ENCODE results near the gene NEAT1.

The NEAT1 gene

DNA sequence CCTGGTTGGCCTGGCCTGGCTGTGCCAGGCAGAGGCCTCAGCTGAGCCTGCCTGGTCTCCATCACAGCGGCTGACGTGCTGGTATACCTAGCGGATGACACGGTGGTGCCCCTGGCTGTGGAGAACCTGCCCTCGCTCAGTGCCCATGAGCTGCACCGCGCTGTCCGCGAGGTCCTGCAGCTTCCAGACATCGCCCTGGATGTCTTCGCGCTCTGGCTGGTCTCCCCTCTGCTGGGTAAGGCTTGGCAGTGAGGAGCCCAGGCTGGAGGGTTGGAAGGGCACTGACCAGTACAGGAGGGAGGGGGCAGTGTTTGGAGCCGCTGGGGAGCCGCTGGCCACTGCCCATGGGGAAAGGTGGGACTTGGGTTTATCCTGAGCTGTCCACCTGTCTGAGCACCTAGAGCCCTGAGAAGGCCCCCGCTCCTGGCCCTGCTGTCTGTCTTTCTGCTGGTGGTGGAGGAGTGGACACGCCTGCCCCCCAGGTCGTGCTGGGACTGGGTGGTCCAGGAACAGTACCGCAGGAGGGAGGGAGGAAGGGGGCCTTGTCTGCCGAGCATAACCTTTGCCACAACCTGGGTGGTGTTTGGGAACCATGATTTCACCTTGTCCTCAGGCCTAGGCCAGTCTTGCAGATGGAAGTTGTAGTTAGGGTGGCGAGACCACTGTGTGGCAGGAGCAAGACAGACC lies 33.2 kb upstream of the NEAT1 start:
- no peak for DNase-seq (ENCODE audit: low read depth)

DNA sequence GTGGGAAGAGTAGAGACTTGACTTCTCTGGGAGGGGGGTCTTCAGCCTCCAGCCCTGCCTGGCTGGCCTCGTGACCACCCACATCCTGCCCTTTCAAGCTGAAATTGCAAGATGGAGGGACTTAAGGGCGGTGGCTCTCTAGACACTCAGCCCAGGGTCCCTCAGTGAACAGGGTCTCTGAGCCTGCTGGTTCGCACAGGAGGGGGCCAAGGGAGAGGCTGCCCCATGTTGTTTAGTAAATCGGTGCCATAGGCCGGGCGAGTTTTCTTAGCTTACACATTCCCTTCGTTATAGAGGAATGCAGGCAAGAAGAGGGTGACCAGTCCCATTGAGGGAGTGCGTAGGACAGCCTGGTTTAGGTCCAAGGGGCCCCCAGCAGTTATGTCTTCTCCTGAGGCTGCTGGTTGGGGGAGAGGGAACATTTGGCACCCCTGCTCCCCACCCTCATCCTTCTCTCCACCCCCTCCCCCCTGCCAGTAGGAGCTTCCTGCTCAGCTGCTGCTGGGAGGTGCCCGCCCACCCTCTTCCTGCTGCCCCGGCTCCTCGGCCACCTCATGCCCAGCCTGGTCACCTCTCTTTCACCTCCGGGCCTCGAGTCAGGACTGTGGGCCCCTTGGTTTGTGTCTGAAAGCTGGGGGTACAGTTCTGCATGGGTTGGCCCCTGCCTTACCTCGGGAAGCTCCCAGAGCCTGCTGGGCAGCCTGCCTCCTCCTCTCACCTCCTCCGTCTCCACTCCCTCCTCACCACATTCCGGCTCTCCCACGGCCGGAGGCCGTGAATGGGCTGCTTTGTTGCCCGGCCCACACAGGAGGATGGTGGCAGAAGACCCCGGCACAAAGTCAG lies 32.3 kb upstream of the NEAT1 start:
- DNase-seq (ENCODE audit: low read depth): no peak

DNA sequence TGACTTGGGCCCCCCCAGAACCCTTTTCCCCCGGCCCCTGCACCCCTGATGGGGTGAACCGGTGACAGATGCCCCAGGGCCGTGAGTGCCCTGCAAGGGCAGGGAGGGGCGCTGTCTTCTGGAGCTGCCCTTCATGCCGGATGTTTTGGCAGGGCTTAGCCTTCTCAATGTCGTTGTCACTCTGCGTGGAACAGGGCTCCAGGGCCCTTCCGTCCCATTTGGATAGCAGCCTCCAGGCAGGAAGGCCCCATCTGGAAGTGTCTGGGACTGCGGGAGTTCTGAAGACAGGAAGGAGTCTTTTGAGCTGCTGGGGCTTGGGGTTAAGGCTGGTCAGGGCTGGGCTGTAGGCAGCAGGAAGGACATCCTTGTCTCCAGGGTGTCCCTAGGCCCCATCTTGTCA lies 31.6 kb upstream of the NEAT1 start:
- DNase-seq (ENCODE audit: low read depth): no peak

DNA sequence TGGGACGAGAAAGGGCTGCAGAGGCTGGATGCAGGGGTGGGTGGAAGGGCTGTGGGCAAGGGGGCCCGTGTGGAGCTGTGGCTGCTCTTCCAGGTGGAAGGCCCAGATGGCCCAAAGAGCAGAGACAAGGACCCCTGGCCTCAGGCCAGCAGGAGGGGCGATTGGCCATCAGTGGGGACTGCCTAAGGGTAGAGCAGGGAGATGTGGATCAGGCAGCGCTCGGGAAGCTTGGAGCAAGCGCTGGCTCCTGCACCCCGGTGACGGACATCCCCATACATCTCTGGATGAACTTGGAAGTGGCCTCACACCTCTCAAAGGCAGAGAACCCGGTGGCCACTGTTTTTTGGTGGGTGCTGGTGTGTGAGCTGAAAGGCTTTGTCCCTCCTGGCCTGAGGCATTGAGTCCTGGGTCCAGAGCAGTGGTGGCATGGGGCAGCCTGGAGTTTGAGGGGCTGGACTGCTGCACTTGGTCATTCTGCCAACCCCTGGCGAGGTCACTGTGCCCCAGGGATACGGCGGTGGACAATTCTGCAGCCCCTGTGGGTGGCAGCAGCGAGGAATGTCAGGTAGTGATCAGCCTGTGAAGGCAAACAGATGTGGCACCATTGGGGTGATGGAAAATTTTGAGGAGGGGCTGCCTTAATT lies 30.3 kb upstream of the NEAT1 start:
- DNase-seq (ENCODE audit: low read depth): no peak

DNA sequence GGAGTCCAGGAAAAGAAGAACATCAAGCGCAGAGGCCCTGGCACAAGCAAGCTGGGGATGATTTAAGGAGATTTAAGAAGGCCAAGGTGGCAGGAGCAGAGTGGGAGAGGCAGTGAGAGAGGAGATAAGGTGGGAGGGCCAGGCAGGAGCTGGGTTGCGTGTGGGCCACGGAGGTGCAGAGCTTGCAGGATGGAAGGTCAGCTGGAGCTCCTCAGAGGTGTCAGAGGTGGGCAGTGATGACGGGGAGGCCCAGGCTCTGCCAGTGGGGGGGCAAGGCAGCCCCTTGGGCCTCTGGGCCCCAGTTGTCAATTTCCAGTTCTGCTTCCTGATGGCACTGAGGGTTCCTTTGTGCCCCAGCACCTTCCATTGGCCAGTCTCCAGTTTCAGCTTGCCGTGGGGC lies 29.7 kb upstream of the NEAT1 start:
- no peak for DNase-seq (ENCODE audit: low read depth)

DNA sequence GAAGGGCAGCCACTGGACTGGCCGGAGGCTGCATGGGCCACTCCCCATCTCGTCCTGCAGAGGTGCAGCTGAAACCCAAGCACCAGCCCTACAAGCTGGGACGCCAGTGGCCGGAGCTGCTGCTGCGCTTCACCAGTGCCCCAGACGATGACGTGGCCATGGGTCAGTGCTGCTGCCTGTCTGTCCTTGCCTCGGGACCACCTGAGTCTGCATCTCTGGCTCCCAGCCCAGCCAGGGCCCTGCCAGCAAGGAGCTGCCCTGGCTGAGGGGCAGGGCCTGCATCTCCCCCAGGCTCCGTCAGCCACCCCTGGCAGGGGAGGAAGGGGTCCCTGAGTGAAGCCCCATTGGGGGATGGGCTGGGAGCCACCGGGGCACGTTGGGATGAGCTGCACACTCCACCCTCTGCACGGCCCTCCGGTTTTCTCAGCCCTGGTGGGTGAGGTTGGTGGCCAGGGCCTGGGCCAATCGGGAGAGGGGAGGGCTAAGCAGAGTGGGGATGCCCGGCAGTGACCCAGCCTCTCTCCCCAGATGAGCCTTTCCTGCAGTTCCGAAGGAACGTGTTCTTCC lies 29.0 kb upstream of the NEAT1 start:
- no peak for DNase-seq (ENCODE audit: low read depth)

DNA sequence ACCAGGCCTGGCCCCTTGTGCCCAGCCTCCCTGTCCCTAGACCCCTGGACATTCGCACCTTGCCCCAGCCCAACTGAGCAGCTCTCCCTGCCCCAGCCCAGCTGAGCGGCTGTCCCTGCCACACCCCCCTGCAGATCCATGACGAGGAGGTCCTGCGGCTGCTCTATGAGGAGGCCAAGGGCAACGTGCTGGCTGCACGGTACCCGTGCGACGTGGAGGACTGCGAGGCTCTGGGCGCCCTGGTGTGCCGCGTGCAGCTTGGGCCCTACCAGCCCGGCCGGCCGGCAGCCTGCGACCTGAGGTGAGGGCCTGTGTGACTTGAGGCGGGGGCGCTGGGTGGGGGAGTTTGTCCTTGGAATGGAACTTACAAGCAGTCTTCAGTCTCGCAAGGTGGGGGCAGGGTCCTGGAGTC lies 28.5 kb upstream of the NEAT1 start:
- no peak for DNase-seq (ENCODE audit: low read depth)

DNA sequence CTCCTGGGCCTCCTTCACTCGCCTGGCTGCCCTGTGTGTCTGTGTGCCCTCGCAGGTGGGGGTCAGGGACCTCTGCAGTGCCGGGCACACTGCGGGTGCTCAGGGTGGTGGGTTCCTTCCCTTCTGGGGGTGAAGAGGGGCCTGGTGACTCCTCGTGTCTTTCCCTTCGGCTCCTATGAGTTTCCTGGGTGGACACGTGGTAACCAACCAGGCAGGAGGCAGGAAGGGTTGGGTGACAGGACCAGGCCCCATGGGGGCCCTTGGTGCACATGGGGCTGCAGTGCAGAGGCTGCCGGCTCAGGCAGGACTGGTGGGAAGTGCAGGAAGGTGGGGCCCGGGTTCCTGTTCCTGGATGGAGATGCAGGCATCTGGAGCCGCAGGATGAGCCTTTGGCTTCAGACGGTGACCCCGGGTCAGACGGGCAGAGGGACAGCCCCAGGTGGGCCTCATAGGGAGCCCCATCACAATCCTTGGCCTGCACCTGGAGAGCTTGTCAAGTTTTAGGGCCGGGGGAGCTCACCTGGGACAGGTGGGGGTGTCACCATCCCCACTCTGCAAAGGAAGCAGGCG lies 26.6 kb upstream of the NEAT1 start:
- no peak for DNase-seq (ENCODE audit: low read depth)

DNA sequence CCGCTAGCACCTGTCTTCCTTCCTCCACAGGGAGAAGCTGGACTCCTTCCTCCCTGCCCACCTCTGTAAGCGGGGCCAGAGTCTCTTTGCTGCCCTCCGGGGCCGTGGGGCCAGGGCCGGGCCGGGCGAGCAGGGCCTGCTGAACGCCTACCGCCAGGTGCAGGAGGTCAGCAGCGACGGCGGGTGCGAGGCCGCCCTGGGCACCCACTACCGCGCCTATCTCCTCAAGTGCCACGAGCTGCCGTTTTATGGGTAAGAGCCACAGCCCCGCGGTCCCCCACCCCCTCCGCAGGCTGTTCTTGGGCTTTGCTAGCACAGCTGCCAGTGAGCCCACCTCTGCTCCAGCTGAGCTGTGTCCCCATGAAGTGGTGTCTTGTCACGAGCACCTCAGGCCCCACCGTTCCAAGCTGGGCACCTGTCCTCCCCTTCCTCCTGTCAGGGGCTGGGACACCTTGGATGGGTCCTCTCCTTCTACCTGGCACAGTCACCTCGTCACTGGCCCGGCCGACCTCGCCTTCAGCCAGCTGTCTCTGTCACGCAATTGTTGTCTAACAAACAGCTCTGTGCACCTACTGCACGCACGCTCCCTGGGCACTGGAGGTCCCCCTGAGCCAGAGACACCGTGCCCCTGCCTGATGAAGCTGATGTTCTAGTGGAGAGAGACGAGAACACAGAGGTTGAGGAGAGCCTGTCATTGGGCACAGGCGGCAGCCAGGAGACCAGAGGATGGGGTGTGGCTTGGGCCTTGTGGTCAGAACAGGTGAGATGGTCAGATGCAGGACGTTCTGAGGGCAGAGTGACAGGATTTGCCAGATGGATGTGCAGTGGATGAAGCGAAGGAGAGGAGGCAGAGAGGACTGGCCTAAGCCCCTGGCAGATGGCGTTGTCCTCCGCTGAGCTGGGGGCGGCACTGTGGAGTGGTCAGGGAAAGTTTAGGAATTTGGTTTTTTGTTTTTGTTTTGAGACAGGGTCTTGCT lies 25.5 kb upstream of the NEAT1 start:
- no peak for DNase-seq (ENCODE audit: low read depth)

DNA sequence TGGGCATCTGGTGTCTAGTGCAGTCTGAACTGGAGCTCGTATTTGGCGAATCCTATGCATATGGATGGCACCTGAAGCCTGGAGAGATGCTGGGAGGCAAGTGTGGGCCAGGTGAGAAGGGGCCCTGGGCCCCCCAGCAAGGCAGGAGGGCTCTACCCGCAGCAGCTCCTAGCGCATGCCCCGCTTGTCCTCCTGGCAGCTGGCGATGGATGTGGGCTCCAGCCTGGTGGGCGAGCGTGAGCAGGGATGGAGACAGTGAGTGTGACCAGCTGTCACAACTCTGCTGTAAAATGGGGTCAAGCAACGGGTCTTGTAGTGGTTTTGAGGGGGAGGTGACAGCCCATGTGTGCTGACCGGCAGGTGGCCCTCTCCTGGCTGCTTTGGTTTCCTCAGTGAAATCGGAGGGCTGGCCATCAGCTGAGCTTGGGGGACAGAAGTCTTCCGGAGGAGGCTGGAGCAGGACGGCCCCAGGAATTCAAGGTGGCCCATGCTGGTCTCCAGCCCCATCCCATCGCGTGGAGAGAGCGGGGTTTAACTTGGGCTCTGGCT lies 24.2 kb upstream of the NEAT1 start:
- DNase-seq (ENCODE audit: low read depth): no peak

DNA sequence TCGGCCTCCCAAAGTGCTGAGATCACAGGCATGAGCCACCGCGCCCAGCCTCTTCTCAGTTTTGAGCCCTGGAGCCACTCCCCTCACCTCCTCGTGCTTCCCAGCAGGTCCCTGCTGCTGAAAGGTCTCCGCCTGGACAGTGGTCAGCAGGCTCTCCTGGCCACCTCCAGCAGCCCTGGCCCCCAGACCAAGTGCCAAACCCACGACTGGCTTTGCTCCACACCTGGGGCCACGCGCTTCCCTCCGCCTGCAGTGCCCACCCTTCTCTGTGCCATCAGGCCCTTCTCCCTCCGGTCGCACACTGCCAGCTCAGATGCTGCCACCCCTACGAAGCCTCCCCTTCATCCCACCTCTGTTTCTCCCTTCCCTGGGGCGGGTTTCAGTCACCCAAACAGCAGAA lies 23.3 kb upstream of the NEAT1 start:
- DNase-seq (ENCODE audit: low read depth): no peak

DNA sequence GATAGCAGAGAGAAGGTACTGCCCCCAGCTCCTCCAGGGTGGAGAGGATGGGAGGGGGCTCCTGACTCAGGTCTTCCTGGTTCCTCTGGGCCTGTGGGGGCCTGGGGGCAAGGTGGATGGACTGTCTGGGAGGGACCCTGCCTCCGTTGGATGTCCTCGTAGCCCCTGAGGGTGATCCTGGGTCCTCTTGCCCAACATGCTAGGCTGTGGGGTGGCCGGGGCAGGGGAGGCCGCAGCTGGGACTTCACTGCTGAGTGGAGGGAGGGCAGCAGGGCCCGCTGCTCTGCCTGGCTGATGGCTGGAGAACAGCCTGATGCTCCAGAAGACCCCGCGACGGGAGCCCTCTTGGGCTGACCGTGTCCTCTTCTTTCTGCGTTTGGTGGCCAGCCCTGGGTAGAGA lies 22.8 kb upstream of the NEAT1 start:
- no peak for DNase-seq (ENCODE audit: low read depth)

DNA sequence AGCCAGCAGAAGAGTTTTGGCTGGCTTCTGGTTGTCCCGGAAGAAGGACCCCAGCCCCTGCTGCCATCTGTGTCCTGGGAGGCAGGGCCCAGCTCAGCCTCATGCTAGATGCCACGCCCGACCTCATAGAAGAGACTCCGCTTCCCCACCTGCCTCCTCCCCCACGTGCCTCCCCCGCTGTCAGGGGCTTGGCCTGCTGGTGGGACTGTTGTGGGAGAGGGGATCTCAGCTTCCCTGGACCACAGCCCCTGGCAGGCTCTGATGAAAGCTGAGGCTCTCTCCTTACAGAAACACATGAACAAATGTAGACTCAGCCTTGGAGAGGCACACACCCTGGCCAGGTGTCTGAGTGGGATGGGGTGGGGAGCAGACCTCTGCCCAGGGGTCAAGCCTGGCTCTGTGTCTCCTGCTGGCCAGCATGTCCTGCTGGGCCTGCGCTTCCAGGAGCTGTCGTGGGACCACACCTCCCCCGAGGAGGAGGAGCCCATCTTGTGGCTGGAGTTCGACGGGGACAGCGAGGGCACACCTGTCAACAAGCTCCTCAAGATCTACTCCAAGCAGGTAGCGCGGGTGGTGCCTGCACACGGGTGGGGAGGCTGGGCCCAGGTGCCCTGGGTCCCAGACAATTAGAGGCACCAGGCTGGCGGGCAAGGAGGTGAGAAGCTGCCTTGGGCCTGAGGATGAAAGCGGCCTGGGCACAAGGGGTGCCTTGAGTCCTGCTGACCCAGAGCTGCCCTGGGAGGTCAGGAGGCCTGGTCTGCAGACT lies 22.1 kb upstream of the NEAT1 start:
- DNase-seq (ENCODE audit: low read depth): no peak

DNA sequence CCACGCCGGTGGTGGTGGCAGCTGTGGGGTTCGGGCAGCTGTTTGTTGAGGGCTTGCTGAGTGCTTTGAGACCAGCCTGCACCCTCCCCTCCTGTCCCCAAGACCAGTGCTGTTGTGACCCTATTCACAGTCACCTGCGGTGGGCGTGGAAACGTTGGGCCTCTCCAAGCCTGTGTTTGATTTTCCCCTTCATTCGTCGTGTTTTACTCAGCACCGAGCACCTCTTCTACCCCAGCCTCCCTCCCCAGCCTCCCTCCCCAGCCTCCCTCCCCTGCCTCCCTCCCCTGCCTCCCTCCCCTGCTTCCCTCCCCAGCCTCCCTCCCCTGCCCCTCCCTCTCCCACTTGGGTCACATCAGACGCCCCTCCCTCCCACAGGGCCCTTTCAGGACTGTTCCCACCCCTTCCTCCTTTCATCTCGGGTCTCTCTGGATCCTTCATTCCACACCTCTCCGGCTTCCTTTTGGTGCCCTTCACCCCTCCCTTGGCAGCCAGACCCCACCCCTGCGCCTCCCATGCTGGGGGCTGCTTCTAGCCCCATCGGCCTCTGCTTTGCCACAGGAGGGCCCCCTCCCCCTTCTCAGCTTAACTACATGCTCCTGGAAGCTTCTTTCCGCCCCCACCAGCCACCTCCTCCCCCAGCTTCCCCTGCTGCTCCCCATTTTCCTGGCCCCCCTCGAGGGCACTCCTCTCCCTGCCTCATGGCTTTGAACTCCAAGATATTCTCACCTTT lies 21.4 kb upstream of the NEAT1 start:
- DNase-seq (ENCODE audit: low read depth): no peak

DNA sequence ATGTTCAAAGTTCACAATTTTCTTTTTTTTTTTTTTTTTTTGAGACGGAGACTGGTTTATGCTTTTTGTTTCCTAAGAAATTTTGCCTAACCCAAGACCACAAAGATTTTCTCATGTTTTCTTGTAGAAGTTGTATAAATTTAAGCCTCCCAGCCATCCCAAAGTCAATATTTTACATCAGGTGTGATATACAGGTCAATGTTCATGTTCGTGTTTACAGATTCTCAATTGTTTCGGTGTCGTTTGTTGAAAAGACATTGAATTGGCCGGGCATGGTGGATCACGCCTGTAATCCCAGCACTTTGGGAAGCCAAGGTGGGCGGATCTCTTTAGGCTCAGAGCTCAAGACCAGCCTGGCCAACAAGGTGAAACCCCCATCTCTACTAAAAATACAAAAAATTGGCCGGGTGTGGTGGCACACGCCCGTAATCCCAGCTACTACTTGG lies 20.8 kb upstream of the NEAT1 start:
- no peak for DNase-seq (ENCODE audit: low read depth)

DNA sequence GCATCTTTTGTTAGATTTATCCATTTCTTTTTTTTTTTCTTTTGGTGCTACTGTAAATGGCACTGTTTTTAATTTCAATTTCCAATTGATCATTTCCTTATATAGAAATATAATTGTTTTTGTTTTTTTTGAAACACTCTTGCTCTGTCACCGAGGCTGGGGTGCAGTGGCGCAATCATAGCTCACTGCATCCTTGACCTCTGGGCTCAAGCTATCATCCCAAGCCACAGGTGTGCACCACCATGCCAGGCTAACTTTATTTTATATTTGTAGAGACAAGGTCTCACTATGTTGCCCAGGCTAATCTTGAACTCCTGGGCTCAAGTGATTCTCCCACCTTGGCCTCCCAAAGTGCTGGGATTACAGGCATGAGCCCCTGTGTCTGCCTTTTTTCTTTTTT lies 19.8 kb upstream of the NEAT1 start:
- DNase-seq (ENCODE audit: low read depth): no peak

DNA sequence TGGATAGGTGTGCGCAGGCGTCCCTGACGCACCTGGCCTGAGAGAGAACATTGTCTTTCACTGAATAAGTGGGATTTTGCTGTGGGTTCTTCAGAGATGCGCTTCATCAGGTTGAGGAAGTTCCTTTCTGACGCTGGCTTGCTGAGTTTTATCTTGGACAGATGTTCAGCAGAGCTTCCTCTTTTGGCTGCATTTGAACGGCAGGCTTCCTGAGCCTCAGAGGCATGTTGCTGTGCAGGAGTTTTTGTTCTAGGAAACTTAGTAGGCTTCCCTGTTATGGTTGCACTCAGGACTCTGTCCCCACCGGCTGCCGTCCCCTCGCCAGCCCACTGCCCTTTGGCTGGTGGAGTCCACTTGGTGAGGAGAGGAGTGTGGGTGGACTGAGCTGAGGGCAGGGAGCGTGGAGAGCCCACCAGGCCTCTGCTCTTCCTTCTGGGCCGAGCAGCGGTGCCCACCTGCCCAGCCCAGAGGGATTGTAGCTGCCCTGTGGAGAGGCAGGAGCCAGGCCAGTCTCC lies 18.9 kb upstream of the NEAT1 start:
- DNase-seq (ENCODE audit: low read depth): no peak

DNA sequence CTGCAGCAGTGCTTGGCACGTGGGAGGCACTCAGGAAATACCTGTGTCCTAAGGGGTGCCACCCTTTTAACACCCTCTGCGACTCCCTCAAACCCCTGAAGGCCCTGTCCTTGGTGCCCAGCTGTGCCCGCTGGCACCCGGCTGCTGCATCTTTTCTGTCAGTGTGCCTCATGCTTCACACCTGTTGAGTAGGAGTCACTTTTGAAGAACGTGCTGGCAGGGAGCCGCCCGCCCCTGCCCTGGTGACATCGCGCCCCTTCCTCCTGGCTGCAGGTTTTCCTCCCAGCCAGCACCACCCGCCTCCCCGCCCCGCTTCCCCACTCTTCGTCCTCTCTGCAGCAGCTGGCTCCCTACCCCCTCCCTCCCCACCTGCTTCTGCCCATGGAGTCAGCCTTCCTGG lies 18.4 kb upstream of the NEAT1 start:
- DNase-seq (ENCODE audit: low read depth): no peak

DNA sequence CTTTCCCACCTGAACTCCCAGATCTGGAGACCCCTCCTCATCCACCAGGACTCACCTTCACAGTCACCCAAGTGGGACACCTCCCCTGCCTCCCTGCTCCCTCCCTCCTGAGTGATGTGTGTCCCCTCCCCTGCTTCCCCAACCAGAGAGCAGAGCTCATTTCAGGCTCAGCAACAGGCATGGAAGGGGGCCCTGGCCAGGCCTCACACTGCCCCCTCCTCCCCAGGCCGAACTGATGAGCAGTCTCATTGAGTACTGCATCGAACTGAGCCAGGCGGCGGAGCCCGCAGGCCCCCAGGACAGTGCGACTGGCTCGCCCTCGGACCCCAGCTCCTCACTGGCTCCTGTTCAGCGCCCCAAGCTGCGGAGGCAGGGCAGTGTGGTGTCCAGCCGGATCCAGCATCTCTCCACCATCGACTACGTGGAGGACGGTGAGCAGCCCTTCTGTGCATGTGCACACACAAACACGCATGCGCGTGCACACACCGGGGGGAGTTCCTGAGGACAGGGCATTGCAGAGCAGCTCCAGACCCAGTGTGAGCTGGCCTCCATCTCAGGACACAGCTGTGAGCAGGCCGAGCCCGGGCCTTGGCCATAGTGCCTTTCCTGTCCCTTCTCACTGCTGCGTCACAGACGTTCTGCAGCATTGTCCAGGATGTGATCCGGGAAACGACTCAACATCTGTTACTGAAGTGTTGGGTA lies 17.8 kb upstream of the NEAT1 start:
- DNase-seq (ENCODE audit: low read depth): no peak
